OCI-M2 (cell line): Measurements from ENCODE around the gene WWC1.

Experiments used
- DNase-seq: peaks from one replicate; lab custom pipeline; 2025; ENCODE audit not compliant: unreplicated experiment; lab: John Stamatoyannopoulos, UW

WWC1 gene

GRCh38 chr5:168477060-168477459 lies 185.6 kb downstream of the WWC1 start:
- DNase-seq: no peak

- DNase-seq: no peak
Observed at GRCh38 chr5:168479166-168479565, 187.7 kb downstream of the WWC1 start.

- no peak for DNase-seq
Observed at GRCh38 chr5:168480601-168481000, 189.2 kb downstream of the WWC1 start.

- no peak for DNase-seq
Observed at GRCh38 chr5:168481330-168481788, 189.9 kb downstream of the WWC1 start.

GRCh38 chr5:168482361-168482760 lies 190.9 kb downstream of the WWC1 start:
- no peak for DNase-seq

GRCh38 chr5:168486136-168486879 lies 194.9 kb downstream of the WWC1 start, which contains the start of gene RARS1:
Gene RARS1, plus strand, starts transcription at chr5:168486471. Its CDS starts 28 bp downstream, at chr5:168486499.
- peak; percentile 52 for DNase-seq

- no peak for DNase-seq
Observed at GRCh38 chr5:168489059-168489458, 197.6 kb downstream of the WWC1 start.

GRCh38 chr5:168494057-168494555 lies 202.7 kb downstream of the WWC1 start:
- no peak for DNase-seq

- DNase-seq: no peak
Observed at GRCh38 chr5:168502563-168503237, 211.3 kb downstream of the WWC1 start.

- no peak for DNase-seq
Observed at GRCh38 chr5:168513861-168514428, 222.5 kb downstream of the WWC1 start.
